ENCODE results near the gene ATP6V1G2.

DNA sequence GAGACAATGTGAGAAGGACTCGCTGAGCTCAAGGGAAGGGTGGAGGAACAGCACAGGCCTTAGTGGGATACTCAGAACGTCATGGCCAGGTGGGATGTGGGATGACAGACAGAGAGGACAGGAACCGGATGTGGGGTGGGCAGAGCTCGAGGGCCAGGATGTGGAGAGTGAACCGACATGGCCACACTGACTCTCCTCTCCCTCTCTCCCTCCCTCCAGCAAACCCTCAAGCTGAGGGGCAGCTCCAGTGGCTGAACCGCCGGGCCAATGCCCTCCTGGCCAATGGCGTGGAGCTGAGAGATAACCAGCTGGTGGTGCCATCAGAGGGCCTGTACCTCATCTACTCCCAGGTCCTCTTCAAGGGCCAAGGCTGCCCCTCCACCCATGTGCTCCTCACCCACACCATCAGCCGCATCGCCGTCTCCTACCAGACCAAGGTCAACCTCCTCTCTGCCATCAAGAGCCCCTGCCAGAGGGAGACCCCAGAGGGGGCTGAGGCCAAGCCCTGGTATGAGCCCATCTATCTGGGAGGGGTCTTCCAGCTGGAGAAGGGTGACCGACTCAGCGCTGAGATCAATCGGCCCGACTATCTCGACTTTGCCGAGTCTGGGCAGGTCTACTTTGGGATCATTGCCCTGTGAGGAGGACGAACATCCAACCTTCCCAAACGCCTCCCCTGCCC, 30.6 kb upstream of the ATP6V1G2 start:
- TF ChIP-seq, protein P1, sequence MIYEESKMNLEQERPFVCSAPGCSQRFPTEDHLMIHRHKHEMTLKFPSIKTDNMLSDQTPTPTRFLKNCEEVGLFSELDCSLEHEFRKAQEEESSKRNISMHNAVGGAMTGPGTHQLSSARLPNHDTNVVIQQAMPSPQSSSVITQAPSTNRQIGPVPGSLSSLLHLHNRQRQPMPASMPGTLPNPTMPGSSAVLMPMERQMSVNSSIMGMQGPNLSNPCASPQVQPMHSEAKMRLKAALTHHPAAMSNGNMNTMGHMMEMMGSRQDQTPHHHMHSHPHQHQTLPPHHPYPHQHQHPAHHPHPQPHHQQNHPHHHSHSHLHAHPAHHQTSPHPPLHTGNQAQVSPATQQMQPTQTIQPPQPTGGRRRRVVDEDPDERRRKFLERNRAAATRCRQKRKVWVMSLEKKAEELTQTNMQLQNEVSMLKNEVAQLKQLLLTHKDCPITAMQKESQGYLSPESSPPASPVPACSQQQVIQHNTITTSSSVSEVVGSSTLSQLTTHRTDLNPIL (CRISPR knock-in tag; IDR thresholded peaks at IDR 0.05; ENCODE audit: low read depth), result no peak
- no peak for TF ChIP-seq ZFP3 (CRISPR knock-in tag; IDR thresholded peaks at IDR 0.05)
